Loucy (cell line): ENCODE results near the gene PPP4R3A.
"Not testable (repeated sequence)": the region's sequence is repeated elsewhere in the genome, so short reads cannot be mapped to it uniquely, and the experiment has no call there.

Experiments
- H2AFZ ChIP-seq: fragments of 200-600 bp; sonication (generic); 2 replicates; pipeline ENCODE4 v1.6.0; 2016; ENCODE audit warnings: antibody characterized with exemption, mild to moderate bottlenecking, low read length, moderate library complexity
- H3F3A ChIP-seq: fragments of 200-600 bp; 2 replicates; pipeline ENCODE4 v1.6.0; 2016; ENCODE audit warnings: antibody characterized with exemption, low read depth, mild to moderate bottlenecking
- H3K27me3 ChIP-seq: fragments of 200-600 bp; sonication (generic); 2 replicates; pipeline ENCODE4 v1.6.1; 2014; ENCODE audit warnings: low read length, mild to moderate bottlenecking; ENCODE audit not compliant: insufficient read depth, poor library complexity, severe bottlenecking
- H3K36me3 ChIP-seq: fragments of 200-600 bp; sonication (generic); 2 replicates; pipeline ENCODE4 v1.6.1; 2016; ENCODE audit warnings: low read length; ENCODE audit not compliant: insufficient read depth
- H3K4me1 ChIP-seq: fragments of 200-600 bp; sonication (generic); 2 replicates; pipeline ENCODE4 v1.5.1; 2014; ENCODE audit warnings: low read length, mild to moderate bottlenecking; ENCODE audit not compliant: insufficient read depth, poor library complexity, severe bottlenecking
- H3K4me2 ChIP-seq: fragments of 200-600 bp; sonication (generic); 2 replicates; pipeline ENCODE4 v1.6.0; 2014; ENCODE audit warnings: antibody characterized with exemption, low read length, low read depth, mild to moderate bottlenecking; ENCODE audit not compliant: poor library complexity, severe bottlenecking
- H3K4me3 ChIP-seq: fragments of 200-600 bp; sonication (generic); 2 replicates; pipeline ENCODE4 v1.5.1; 2014; ENCODE audit warnings: low read length, mild to moderate bottlenecking, mixed read lengths; ENCODE audit not compliant: poor library complexity, severe bottlenecking
- H3K79me2 ChIP-seq: fragments of 200-600 bp; sonication (generic); 2 replicates; pipeline ENCODE4 v1.6.1; 2014; ENCODE audit warnings: low read length; ENCODE audit not compliant: insufficient read depth
- H3K9ac ChIP-seq: fragments of 200-600 bp; sonication (generic); 2 replicates; pipeline ENCODE4 v1.6.0; 2014; ENCODE audit warnings: mild to moderate bottlenecking, low read depth, low read length, moderate library complexity; ENCODE audit not compliant: poor library complexity, severe bottlenecking
- H3K9me2 ChIP-seq: fragments of 200-600 bp; sonication (generic); replicated peaks from 2 replicates; pipeline ENCODE4 v1.6.1; 2016; ENCODE audit warnings: low read depth, low read length, mixed read lengths
- H3K9me3 ChIP-seq: fragments of 200-600 bp; sonication (generic); 2 replicates; pipeline ENCODE4 v1.6.1; 2014; ENCODE audit warnings: mild to moderate bottlenecking, antibody characterized with exemption, low read length, low read depth; ENCODE audit not compliant: insufficient read depth
- H4K20me1 ChIP-seq: fragments of 200-600 bp; sonication (generic); 2 replicates; pipeline ENCODE4 v1.6.0; 2014; ENCODE audit warnings: antibody characterized with exemption, low read length, mild to moderate bottlenecking; ENCODE audit not compliant: insufficient read depth, poor library complexity, severe bottlenecking
- CTCF ChIP-seq: fragments of 200-600 bp; sonication (generic); conservative IDR thresholded peaks from 2 replicates; pipeline ENCODE4 v1.5.1; 2014; ENCODE audit warnings: mild to moderate bottlenecking, antibody characterized with exemption, low read length
- EZH2phosphoT487 ChIP-seq: fragments of 200-600 bp; IDR thresholded peaks from 2 replicates; pipeline ENCODE4 v1.6.1; 2018; ENCODE audit warnings: antibody characterized with exemption, mild to moderate bottlenecking, moderate library complexity, borderline replicate concordance

The PPP4R3A gene

GRCh38 chr14:91444335-91445020 is 65.6 kb downstream of the PPP4R3A start:
- TF ChIP-seq CTCF: no peak
- TF ChIP-seq EZH2phosphoT487: no peak
- H3K9me2 ChIP-seq: no peaks in the 10 kb centered on the region
- no peak overlapping the region for H2AFZ ChIP-seq
- no peak overlapping the region for H3K4me2 ChIP-seq
- H3K79me2 ChIP-seq: no peaks in the 10 kb centered on the region
- H3K9ac ChIP-seq: no peak overlapping the region
- no peak overlapping the region for H3K4me3 ChIP-seq
- H3K27me3 ChIP-seq: no peaks in the 10 kb centered on the region
- no peaks in the 10 kb centered on the region for H3K36me3 ChIP-seq
- no peaks in the 10 kb centered on the region for H3F3A ChIP-seq
- no peaks in the 10 kb centered on the region for H4K20me1 ChIP-seq
- H3K9me3 ChIP-seq: 0 out of 2 replicates have a peak, but pooled peaks cover 4% of the 10 kb centered on the region
- H3K4me1 ChIP-seq: no peaks in the 10 kb centered on the region

- H2AFZ ChIP-seq: no peak overlapping the region
- TF ChIP-seq CTCF (no peak; the same call in 1 of the 2 replicates), EZH2phosphoT487 (no peak)
- no peaks in the 10 kb centered on the region for H4K20me1 ChIP-seq
- no peak overlapping the region for H3K4me2 ChIP-seq
- no peaks in the 10 kb centered on the region for H3K79me2 ChIP-seq
- no peaks in the 10 kb centered on the region for H3K9me2 ChIP-seq
- H3K4me1 ChIP-seq: no peaks in the 10 kb centered on the region
- no peaks in the 10 kb centered on the region for H3K36me3 ChIP-seq
- no peak overlapping the region for H3K9ac ChIP-seq
- no peaks in the 10 kb centered on the region for H3F3A ChIP-seq
- no peaks in the 10 kb centered on the region for H3K27me3 ChIP-seq
- no peak overlapping the region for H3K4me3 ChIP-seq
- H3K9me3 ChIP-seq: peaks cover 11% of the 10 kb centered on the region; the same call in 1 of the 2 replicates
Observed at GRCh38 chr14:91439345-91439744, 70.8 kb downstream of the PPP4R3A start.

GRCh38 chr14:91438845-91439244 is 71.3 kb downstream of the PPP4R3A start:
- H3K9me3 ChIP-seq: peaks cover 11% of the 10 kb centered on the region; the same call in 1 of the 2 replicates
- no peak overlapping the region for H3K4me3 ChIP-seq
- H3K9me2 ChIP-seq: no peaks in the 10 kb centered on the region
- H2AFZ ChIP-seq: no peak overlapping the region
- no peaks in the 10 kb centered on the region for H4K20me1 ChIP-seq
- TF ChIP-seq CTCF (no peak), EZH2phosphoT487 (no peak)
- H3F3A ChIP-seq: no peaks in the 10 kb centered on the region
- H3K4me1 ChIP-seq: no peaks in the 10 kb centered on the region
- H3K27me3 ChIP-seq: no peaks in the 10 kb centered on the region
- no peak overlapping the region for H3K9ac ChIP-seq
- H3K79me2 ChIP-seq: no peaks in the 10 kb centered on the region
- H3K4me2 ChIP-seq: no peak overlapping the region
- no peaks in the 10 kb centered on the region for H3K36me3 ChIP-seq

GRCh38 chr14:91436266-91436665 is 73.8 kb downstream of the PPP4R3A start:
- not testable (repeated sequence) for H3K9me2 ChIP-seq, H3K79me2 ChIP-seq, H3F3A ChIP-seq, H2AFZ ChIP-seq, H3K9ac ChIP-seq, H3K4me2 ChIP-seq, H3K27me3 ChIP-seq, H4K20me1 ChIP-seq, H3K4me3 ChIP-seq, H3K4me1 ChIP-seq, H3K36me3 ChIP-seq
- H3K9me3 ChIP-seq: peaks cover 11% of the 10 kb centered on the region; the same call in 1 of the 2 replicates
